Stimulated activated CD4-positive, alpha-beta T cell treated with anti-CD3 and anti-CD28 coated beads, Interleukin-15, amount 100 ng/mL, for 24 hours (primary cell): ENCODE measurements around the gene NEUROD6.

Source experiments
- DNase-seq: peaks from one replicate; pipeline ENCODE4 v3.0.0-alpha.2; 2020

NEUROD6 gene

GRCh38 chr7:31327071-31327470 is 13.5 kb downstream of the NEUROD6 start:
- no peak for DNase-seq

DNA sequence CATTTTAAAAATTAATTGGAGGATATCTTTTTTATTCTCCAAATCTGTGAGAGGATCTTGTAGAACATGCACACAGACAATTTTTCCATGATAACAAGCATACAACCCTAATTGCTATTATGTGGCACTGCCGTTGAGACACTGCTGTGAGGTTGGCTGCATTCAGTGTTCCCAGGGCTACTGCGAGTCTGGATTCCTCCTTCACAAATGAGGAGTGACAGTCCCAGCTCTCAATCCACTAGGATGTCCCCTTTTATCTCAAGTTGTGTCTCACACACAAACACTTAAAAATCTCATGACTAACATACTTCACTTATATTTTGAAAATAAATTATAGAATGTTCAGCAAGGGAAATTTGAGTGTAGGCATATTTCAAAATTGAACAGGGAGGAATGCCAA is 14.1 kb downstream of the NEUROD6 start:
- DNase-seq, result no peak

- DNase-seq, result no peak
Observed at GRCh38 chr7:31323101-31323500, 17.4 kb downstream of the NEUROD6 start.

GRCh38 chr7:31320675-31321074 is 19.9 kb downstream of the NEUROD6 start:
- no peak for DNase-seq

- DNase-seq, result no peak
Observed at GRCh38 chr7:31318313-31318712, 22.2 kb downstream of the NEUROD6 start.

- no peak for DNase-seq
Observed at GRCh38 chr7:31316876-31317275, 23.6 kb downstream of the NEUROD6 start.

DNA sequence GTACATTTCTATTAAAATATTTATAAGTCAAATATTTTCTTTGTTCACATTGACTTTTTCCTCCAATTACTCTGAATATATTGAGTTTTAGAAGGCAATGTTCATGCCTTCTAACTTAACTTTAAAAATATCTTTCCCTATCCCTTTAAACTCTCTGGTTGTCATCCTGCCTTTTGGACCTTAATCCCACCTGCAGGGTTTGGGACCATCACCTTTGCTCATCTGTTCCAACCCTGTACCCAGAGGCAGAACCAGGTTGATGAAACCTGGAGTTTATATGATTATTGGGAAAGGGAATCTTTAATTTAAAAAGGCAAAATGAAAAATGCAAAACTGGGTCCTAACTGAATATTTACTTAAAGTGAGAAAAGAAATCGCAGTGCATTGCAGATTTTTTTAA is 24.8 kb downstream of the NEUROD6 start:
- DNase-seq, result no peak

- no peak for DNase-seq
Observed at GRCh38 chr7:31314781-31315180, 25.7 kb downstream of the NEUROD6 start.

- no peak for DNase-seq
Observed at GRCh38 chr7:31312889-31313288, 27.6 kb downstream of the NEUROD6 start.

DNA sequence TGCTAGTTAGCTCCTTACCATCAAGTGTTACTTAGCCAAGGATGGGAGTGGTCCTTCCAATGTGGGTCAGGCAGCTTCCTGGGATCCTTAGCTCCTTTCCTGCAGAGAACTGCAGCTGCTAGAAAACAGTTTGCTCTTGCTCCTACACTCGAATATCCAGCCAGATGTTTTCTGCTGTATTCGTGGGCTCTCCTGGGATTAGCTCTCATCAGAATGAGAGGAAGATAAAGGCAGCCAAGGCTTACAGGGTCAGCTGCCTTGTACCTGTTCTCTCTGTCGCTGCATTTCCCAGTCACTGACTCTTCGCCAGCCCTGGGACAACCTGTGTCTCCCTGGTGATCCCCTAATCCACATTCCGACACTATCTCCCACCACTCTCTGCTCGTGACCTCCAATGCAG is 29.0 kb downstream of the NEUROD6 start:
- DNase-seq, result no peak

GRCh38 chr7:31310321-31310935 is 30.1 kb downstream of the NEUROD6 start:
- DNase-seq, result no peak

DNA sequence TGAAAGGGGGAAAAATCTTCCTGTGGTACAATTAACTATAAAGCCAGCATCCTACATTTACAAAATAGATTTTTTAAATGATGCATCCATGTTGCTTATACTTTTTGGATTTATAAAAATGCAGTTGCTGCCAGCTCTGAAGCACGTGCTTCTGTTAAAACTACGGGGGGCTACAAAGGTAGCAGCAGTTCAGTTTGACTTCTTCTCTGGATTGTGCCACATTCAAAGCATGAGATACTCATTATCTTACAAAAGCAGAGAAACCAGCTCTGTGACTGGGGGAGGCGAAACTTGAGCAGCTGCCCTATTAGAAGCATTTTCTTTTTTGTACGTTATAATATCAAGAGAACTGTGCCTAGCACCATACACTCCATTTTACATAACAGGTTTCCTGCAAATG is 31.1 kb downstream of the NEUROD6 start:
- DNase-seq, result no peak

GRCh38 chr7:31308652-31309051 is 31.9 kb downstream of the NEUROD6 start:
- no peak for DNase-seq

GRCh38 chr7:31307972-31308371 is 32.6 kb downstream of the NEUROD6 start:
- no peak for DNase-seq

- DNase-seq, result no peak
Observed at GRCh38 chr7:31305260-31305659, 35.3 kb downstream of the NEUROD6 start.

- no peak for DNase-seq
Observed at GRCh38 chr7:31304446-31304845, 36.1 kb downstream of the NEUROD6 start.

GRCh38 chr7:31302356-31302755 is 38.2 kb downstream of the NEUROD6 start:
- no peak for DNase-seq

- DNase-seq, result no peak
Observed at GRCh38 chr7:31299336-31299735, 41.2 kb downstream of the NEUROD6 start.

- DNase-seq, result no peak
Observed at GRCh38 chr7:31290601-31291000, 49.9 kb downstream of the NEUROD6 start.
